ENCODE measurements around the gene FASTK.

Gene FASTK

DNA sequence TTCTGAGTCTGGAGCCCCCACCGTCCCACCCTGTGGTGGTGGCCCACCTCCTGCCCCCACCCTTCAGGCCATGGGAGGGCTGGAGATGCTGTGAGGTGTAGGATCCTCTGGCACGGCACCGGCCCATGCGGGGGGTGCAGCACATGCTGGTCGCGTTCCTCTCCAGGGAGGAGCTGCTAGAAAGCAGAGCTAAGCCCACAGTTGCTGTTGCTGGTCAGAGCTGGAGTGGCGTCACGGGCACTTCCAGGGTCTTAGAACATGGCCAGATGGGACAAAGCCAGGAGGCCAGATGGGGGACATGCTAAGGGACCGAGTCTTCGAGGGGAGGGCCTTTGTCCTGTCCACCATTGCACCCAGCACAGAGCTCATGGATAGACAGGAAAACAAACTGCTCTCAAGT, 27.3 kb upstream of the FASTK start:
- H4K20me1 ChIP-seq (ENCODE audit: insufficient read depth, low read length): no peaks in the 10 kb centered on the region
- H3K4me2 ChIP-seq (ENCODE audit: low read length): no peak overlapping the region

GRCh38 chr7:151104411-151105235, 24.0 kb upstream of the FASTK start:
- H3F3A ChIP-seq (ENCODE audit: insufficient read depth, low read length): no peaks in the 10 kb centered on the region
- TF ChIP-seq EZH2 (IDR thresholded peaks at IDR 0.05; ENCODE audit: borderline replicate concordance, low read length): no peak
- H3K9ac ChIP-seq (ENCODE audit: low read length): no peak overlapping the region
- no peaks in the 10 kb centered on the region for H4K20me1 ChIP-seq (ENCODE audit: insufficient read depth, low read length)
- H3K4me1 ChIP-seq (ENCODE audit: insufficient read depth, low read length, severe bottlenecking): no peaks in the 10 kb centered on the region
- no peak overlapping the region for H2AFZ ChIP-seq (ENCODE audit: low read length)
- no peaks in the 10 kb centered on the region for H3K9me3 ChIP-seq (ENCODE audit: low read length)
- H3K9me2 ChIP-seq (ENCODE audit: low read depth, low read length): no peaks in the 10 kb centered on the region
- peaks cover 15% of the 10 kb centered on the region; the same call in 1 of the 2 replicates for H3K27me3 ChIP-seq (ENCODE audit: insufficient read depth, low read length)
- no peaks in the 10 kb centered on the region for H3K79me2 ChIP-seq (ENCODE audit: insufficient read depth, low read length)
- no peak overlapping the region for H3K4me2 ChIP-seq (ENCODE audit: low read length)
- no peaks in the 10 kb centered on the region for H3K36me3 ChIP-seq (ENCODE audit: insufficient read depth, low read length)
- no peak overlapping the region for H3K4me3 ChIP-seq (ENCODE audit: low read depth, low read length, poor library complexity, severe bottlenecking)
- H3K27ac ChIP-seq (ENCODE audit: low read depth, low read length, poor library complexity, severe bottlenecking): no peak overlapping the region

More for the DNA sequence above, 27.3 kb upstream of the FASTK start:
- H3K27me3 ChIP-seq (ENCODE audit: insufficient read depth, low read length): peaks cover 16% of the 10 kb centered on the region; the same call in 1 of the 2 replicates
- no peaks in the 10 kb centered on the region for H3K36me3 ChIP-seq (ENCODE audit: insufficient read depth, low read length)
- no peaks in the 10 kb centered on the region for H3F3A ChIP-seq (ENCODE audit: insufficient read depth, low read length)
- H3K79me2 ChIP-seq (ENCODE audit: insufficient read depth, low read length): no peaks in the 10 kb centered on the region
- TF ChIP-seq, protein P1, sequence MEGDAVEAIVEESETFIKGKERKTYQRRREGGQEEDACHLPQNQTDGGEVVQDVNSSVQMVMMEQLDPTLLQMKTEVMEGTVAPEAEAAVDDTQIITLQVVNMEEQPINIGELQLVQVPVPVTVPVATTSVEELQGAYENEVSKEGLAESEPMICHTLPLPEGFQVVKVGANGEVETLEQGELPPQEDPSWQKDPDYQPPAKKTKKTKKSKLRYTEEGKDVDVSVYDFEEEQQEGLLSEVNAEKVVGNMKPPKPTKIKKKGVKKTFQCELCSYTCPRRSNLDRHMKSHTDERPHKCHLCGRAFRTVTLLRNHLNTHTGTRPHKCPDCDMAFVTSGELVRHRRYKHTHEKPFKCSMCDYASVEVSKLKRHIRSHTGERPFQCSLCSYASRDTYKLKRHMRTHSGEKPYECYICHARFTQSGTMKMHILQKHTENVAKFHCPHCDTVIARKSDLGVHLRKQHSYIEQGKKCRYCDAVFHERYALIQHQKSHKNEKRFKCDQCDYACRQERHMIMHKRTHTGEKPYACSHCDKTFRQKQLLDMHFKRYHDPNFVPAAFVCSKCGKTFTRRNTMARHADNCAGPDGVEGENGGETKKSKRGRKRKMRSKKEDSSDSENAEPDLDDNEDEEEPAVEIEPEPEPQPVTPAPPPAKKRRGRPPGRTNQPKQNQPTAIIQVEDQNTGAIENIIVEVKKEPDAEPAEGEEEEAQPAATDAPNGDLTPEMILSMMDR (IDR thresholded peaks at IDR 0.05; ENCODE audit: low read length): no peak
- TF ChIP-seq EZH2 (IDR thresholded peaks at IDR 0.05; ENCODE audit: borderline replicate concordance, low read length): no peak
- no peak overlapping the region for H3K4me3 ChIP-seq (ENCODE audit: low read depth, low read length, poor library complexity, severe bottlenecking)
- H3K27ac ChIP-seq (ENCODE audit: low read depth, low read length, poor library complexity, severe bottlenecking): no peak overlapping the region
- no peak overlapping the region for H2AFZ ChIP-seq (ENCODE audit: low read length)
- no peaks in the 10 kb centered on the region for H3K4me1 ChIP-seq (ENCODE audit: insufficient read depth, low read length, severe bottlenecking)
- H3K9ac ChIP-seq (ENCODE audit: low read length): no peak overlapping the region
- H3K9me2 ChIP-seq (ENCODE audit: low read depth, low read length): no peaks in the 10 kb centered on the region
- no peaks in the 10 kb centered on the region for H3K9me3 ChIP-seq (ENCODE audit: low read length)

- Histone ChIP-seq H3F3A (ENCODE audit: insufficient read depth, low read length) (no peaks in the 10 kb centered on the region), H3K79me2 (ENCODE audit: insufficient read depth, low read length) (no peaks in the 10 kb centered on the region), H3K4me1 (ENCODE audit: insufficient read depth, low read length, severe bottlenecking) (no peaks in the 10 kb centered on the region), H4K20me1 (ENCODE audit: insufficient read depth, low read length) (no peaks in the 10 kb centered on the region), H3K9me2 (ENCODE audit: low read depth, low read length) (no peaks in the 10 kb centered on the region), H3K4me2 (ENCODE audit: low read length) (no peak overlapping the region), H3K4me3 (ENCODE audit: low read depth, low read length, poor library complexity, severe bottlenecking) (no peak overlapping the region), H3K27me3 (ENCODE audit: insufficient read depth, low read length) (peaks cover 12% of the 10 kb centered on the region; the same call in 1 of the 2 replicates), H3K9me3 (ENCODE audit: low read length) (no peaks in the 10 kb centered on the region), H3K36me3 (ENCODE audit: insufficient read depth, low read length) (no peaks in the 10 kb centered on the region), H3K27ac (ENCODE audit: low read depth, low read length, poor library complexity, severe bottlenecking) (no peak overlapping the region), H3K9ac (ENCODE audit: low read length) (no peak overlapping the region), H2AFZ (ENCODE audit: low read length) (no peak overlapping the region)
- TF ChIP-seq, protein P1 (IDR thresholded peaks at IDR 0.05; ENCODE audit: low read length): no peak
- TF ChIP-seq EZH2 (IDR thresholded peaks at IDR 0.05; ENCODE audit: borderline replicate concordance, low read length): 0 out of 2 replicates have a peak, but pooled peaks have one; percentile 85
These were observed 23.4 kb upstream of the FASTK start for GRCh38 chr7:151103973-151104372.

All from OCI-LY1 (cell line).